Stimulated activated CD8-positive, alpha-beta memory T cell treated with anti-CD3 and anti-CD28 coated beads, Interleukin-2, amount 100 ng/mL, for 48 hours (primary cell): Measurements from ENCODE around the gene SMCO4.

ENCODE experiments used
- DNase-seq, 2 donors: peaks; one replicate each; pipeline ENCODE4 v3.0.0-alpha.2; 2020; ENCODE audit warnings: low read depth in 2 of 2

SMCO4 gene

DNA sequence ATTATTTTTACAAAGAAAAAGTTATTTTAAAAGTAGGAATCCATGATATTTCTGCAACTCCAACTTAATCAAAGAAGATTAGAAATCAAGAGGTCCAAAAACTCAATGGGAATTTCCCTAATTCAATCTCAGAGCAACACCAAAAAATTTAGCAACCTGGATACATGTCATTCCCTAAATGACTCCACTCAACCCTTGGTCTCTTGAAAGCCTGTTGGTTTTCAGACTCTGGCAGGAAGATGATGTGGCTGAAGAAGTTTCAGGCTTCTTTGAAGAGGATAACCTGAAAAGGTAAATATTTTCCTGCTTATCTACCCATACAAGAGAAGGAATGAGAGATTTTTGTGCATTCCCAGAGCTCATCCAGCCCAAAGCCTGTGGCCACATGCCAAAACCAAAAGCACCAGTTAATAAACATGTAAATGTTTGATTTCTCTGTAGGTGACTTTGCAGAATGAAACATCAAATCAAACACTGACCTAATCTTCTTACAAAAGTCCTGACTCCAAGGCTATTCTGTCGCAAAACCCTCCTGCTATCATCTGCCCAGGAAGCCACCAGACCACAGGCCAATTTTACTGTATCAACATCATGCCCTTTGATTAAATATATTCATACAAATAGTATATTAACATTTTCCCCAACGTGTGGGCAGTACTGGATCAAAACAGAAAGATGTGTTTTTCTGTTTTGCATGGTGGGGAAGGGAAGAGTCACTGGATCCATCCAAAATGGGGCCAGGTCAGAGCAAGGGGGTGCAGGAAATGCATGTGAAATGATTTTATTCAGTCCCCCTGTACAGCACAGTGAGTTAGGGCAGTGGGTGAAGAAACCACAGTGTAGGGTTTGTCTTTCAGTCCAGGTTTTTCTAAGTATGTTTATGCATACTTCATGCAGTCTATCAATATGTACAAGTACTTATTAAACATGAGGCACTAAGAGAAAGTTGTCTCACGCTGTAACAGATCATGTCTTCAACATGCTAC lies 38.8 kb downstream of the SMCO4 start:
- no peak for DNase-seq

GRCh38 chr11:93501856-93502255 lies 41.3 kb downstream of the SMCO4 start:
- DNase-seq = no peak

DNA sequence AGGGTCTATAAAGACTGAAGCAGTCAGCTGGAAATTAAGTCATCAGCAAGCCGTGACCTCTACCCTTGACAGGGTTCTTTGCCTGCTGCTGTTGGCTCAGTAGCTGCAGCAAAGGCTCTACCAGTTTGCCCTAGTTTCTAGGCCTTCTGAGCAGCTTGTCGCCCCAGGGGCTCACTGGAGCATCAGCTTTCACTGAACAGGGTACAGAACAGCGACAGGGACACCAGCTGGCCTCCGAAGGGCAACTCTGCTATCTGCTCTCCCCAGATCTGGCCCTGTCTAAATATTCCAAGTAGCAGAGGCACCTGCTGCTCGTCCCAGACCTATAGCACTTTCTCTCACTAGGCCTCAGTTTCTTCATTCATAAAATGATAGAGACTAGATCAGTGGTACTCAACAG lies 42.4 kb downstream of the SMCO4 start:
- DNase-seq = no peak

GRCh38 chr11:93498641-93499040 lies 44.5 kb downstream of the SMCO4 start:
- no peak for DNase-seq

- DNase-seq = no peak
Observed at GRCh38 chr11:93498161-93498560, 45.0 kb downstream of the SMCO4 start.

DNA sequence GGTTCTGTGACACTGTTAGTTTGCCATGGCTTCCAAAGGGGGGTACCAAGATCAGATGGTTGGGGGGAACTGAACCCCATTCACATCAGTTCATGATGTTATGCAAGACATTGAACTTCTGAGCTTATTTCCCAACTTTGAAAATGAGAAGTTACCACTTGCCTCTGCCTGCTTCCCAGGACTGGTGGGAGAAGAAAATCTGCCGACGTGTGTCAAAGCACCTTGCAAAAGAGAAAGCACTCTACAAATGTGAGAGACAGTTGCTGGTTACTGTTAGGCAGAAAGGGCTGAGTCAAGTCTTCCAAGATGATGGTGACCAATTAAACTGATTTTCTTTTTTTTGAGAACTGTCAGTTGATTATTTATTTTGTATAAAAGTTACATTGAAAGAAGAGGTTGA lies 45.6 kb downstream of the SMCO4 start:
- no peak for DNase-seq

GRCh38 chr11:93494357-93494756 lies 48.8 kb downstream of the SMCO4 start:
- DNase-seq = no peak

- DNase-seq = no peak
Observed at GRCh38 chr11:93493252-93493897, 49.8 kb downstream of the SMCO4 start.

DNA sequence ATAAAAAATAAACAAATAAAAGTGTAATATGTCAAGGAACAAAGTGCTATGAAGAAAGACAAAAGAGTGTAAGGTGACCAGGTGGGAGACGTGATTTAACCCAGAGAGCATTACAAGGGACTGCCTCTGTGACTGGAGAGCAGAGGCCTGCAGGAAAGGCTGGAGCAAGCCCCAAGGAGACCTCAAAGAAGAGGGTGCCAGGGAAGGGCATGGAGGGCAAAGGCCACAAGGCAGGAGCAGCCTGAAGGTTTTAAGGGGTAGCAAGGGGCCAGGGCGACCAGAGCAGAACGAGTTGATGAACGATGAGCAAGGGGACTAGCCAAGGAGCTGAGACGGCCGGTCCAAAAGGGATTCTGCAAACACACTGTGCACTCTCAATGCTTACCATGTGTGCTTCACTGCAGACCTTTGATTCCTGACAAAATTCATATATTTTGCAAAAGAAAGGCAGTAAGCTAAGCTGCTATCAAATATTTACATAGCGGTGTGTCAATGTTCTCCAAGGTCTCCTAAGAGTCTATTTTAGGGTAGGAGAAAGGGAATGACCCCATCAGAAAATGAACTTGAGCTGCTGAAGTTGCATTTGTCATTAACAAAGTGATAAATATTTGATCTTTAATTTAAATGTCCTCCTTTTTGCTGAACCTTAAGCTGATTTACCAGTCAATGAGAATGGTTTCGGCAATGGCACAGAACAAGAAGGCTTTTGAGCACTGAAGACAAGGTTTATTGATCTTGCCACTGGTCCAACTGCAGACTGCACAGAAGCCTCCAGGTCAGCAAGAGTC lies 50.5 kb downstream of the SMCO4 start:
- no peak for DNase-seq

GRCh38 chr11:93491973-93492372 lies 51.2 kb downstream of the SMCO4 start:
- DNase-seq = no peak

- no peak for DNase-seq
Observed at GRCh38 chr11:93490996-93491618, 52.1 kb downstream of the SMCO4 start.

- DNase-seq = no peak
Observed at GRCh38 chr11:93489841-93490240, 53.4 kb downstream of the SMCO4 start.

DNA sequence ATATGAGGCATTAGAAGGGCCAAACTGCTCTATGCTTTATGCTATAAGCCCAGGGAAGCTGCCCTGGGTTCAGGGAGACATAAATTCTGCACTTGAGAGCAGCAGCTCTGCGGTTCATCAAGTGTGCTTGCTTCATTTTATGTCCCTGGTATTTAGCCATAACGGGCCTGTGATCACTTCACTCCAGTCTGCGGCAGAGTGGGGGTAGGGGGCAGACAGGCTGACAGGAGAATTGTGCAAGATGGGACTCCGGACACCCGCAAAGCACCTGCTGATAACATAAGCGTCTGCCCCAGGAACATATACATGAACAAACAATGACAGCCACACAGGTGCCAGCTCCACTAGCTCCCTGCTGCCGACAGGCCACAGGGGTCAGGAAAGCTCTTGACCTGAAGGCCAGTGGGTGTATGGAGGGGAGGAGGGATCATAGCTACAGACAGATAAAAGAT lies 56.1 kb downstream of the SMCO4 start:
- DNase-seq = no peak

GRCh38 chr11:93485983-93486382 lies 57.2 kb downstream of the SMCO4 start:
- no peak for DNase-seq

DNA sequence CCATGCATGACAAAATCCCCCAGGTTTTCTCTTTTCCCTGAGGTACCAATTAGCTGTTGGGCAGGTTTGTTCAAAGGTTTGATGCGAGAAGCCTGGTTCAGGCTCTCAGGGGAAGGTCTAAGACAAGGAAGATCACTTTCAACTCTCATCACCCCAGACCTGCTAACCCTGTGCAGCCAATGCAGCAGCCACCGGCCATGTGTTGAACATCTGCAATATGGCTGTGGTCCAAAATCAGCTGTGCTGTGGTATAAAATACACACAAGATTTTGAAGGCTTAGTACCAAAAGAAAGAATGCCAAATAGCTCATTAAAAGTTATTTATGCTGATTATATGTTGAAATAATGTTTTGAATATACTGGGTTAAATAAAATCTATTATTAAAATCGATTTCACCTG lies 58.5 kb downstream of the SMCO4 start:
- no peak for DNase-seq

GRCh38 chr11:93482556-93482955 lies 60.6 kb downstream of the SMCO4 start:
- DNase-seq = no peak

DNA sequence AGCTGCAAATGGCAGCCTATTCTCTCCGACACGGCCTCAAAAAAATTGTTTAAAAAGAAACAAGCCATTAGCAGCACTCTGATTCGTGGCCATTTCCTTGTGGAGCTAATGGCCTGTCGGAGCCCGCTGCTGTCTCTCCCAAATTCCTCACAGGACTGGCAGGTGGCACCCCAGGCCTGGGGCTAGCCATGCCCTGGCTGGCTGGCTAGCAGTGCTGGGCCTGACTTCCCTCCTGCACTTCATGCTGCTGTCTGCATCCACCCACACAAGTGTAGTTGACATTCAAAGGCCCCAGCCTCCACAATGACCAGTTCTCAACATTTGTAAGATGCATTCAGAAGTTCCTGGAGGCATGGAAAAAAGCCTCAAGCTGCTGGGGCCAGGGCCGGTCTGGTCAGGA lies 61.5 kb downstream of the SMCO4 start:
- no peak for DNase-seq

DNA sequence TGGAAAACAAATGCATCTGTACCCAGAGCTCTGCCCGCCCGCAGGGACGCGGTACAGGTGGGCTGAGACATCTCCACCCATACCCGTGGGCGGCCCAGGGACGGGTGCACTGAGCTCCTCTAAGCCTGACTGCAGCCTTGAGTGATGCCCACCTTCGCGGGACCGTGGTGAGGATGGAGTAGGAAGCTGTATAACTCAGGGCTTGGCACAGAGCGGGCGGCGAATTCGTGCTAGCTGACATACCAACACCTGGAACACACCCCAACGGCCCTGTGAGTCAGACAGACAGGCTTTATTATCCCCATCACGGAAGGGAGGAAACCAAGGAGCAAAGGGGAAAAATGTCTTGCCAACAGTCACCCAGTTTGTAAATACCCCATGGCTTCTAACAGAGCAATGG lies 61.9 kb downstream of the SMCO4 start:
- DNase-seq = no peak

DNA sequence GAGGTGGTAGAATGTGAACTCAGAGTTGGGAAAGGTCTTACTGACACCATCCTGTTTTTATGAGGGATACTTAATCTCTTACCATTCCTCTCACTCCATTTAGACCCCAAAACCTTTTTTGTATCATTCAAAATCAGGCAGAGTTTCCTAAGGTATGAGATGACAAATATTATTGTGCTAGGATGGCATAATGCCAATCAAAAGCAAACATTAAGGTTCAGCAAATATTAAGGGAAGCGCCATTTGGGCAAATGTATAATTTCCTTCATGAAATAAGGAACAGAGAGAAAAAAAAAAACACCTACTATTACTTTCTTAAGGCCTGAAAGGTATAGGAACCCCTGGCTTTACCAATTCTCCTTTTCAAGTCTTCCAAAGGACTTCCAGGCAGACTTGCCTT lies 62.4 kb downstream of the SMCO4 start:
- DNase-seq = no peak

- no peak for DNase-seq
Observed at GRCh38 chr11:93480256-93480655, 62.9 kb downstream of the SMCO4 start.

- no peak for DNase-seq
Observed at GRCh38 chr11:93478841-93479240, 64.3 kb downstream of the SMCO4 start.
